D341Med (cell line): ENCODE results near the gene CACNA1C.

Experiments used
- DNase-seq: peaks from one replicate; pipeline ENCODE4 v3.0.0; 2012; ENCODE audit warnings: low spot score

CACNA1C gene

DNA sequence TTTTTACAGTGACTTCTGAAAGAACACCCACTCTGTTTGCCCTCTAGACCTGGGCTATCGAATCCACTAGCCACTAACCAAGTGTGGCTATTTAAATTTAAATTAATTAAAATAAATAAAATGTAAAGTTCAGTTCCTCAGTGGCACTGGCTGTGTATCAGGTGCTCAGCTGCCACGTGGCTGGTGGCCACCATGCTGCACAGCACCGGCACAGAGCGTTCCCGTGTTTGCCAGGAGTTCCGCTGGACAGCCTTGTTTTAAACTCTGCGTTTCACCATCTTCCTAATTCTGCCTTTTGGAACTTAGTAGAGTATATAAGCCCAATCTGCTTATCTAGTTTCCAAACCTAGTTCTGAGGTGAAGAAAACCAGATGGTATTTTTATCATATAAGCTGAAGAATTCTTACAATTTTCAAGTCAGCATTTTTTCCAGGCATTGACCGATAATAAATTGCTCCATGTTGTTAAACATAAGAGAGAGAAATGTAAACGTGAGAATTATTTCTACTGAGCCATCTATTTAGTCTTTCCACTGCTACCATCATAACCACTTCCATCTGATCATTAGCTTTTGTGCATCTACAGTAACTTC lies 339.0 kb downstream of the CACNA1C start:
- no peak for DNase-seq

DNA sequence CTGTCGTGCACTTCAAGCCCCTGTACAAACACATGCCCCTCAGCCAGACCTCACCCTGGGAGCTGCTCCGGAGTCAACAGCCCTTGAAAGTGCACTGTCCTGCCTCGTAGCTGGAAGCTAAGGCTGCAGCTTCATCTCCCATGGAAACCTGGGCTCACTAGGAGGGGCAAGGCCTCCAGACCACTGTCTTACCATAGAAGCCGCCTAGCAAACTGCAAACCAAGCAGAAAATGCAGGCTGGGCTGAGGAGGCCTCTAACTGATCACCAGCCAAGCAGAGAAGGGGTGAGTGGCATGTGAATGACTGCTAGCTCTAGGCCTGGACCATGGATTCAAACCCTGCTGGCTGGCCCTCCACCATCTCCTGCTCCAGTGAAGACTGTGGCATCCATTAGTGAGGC lies 340.2 kb downstream of the CACNA1C start:
- no peak for DNase-seq

GRCh38 chr12:2393996-2394395 lies 341.2 kb downstream of the CACNA1C start:
- no peak for DNase-seq

DNA sequence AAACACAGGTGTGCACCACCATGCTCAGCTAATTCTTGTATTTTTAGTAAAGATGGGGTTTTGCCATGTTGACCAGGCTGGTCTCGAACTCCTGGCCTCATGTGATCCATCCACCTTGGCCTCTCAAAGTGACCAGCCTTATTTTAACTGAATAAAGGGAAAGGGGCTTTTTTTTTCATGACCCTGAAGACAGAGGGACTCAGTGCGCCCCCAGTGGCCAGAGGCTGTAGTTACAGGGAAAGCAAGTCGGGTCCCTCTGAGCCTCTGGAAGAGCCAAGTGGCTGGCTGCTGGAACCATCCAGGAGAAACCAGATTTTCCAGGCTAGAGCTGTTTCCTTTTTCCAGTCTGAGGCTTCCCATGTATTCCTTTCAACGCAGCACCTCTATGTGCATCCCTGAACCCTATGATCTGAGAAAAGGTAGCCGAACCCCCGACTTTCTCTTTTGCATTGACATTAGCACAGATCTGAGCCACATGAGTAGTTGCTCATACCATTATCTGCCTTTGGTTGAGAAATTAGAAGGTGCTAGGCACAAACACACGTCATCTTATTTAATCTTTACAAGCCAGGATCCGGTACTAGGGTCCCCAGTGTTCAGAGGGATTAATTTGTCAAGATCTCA lies 342.7 kb downstream of the CACNA1C start:
- peak; percentile 83 for DNase-seq

- DNase-seq = no peak
Measured at GRCh38 chr12:2396448-2396871, 343.7 kb downstream of the CACNA1C start.

GRCh38 chr12:2397356-2398045 lies 344.7 kb downstream of the CACNA1C start:
- no peak for DNase-seq

DNA sequence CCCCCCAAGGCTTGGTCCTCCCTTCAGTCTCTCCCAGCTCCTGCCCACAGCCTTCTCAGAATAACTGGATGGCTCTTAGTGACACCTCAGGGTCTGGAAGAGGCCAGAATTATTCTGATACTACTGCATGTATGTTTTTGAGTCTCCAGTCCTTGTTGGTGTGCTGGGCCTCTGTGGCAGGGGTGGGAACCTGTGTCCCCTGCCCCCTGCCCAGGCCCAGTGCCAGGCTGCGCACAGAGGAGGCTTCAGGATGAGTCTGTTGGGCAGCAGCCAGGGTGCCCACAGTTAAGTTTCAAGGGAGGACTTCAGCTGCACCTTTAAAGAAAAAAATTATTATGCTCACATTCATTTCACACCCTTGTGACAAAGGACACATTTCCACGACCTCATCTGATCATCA lies 348.3 kb downstream of the CACNA1C start:
- no peak for DNase-seq

DNA sequence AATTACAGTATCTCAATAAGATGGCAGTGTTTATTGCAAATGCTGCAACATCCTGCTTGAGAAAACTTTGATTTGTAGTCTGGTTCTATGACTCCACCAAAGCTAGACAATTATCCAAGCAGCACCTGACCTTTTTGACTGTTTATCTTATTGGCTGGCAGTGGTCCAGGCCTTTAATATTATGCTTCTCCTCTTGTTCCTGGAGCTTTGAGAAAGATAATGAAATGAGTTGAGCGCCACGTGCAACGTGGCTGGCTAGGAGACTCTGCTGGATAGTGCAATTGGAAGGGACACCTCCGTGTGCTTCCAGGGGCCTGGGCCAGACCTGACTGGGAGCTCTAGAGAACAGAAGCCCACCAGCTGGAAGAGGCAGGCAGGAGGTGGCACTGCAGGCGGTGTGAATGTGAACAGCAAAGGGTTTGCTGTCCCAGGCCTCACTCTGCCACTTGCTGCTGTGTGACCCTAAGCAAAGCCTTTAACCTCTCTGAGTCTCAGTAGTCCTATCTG lies 349.3 kb downstream of the CACNA1C start:
- no peak for DNase-seq

- DNase-seq = no peak
Measured at GRCh38 chr12:2403221-2403976, 350.6 kb downstream of the CACNA1C start.

DNA sequence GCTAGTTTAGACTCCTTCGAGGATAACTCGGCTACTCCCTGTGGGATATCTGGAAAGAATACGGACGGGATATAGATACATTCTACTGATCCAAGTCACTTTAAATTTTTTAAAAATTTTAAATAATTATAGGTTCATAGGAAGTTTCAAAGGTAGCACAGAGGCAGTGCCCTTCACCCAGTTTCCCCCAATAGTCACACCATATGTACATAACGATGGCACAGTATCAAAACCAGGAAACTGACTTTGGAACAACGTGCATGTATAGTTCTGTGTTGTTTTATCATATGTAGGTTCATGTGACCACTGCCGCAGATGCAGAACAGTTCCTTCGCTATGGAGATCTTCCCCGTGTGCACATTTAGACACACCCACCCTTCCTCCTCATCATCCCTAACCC lies 352.3 kb downstream of the CACNA1C start:
- DNase-seq = no peak

GRCh38 chr12:2406903-2407302 lies 354.1 kb downstream of the CACNA1C start:
- no peak for DNase-seq

GRCh38 chr12:2408262-2408661 lies 355.5 kb downstream of the CACNA1C start:
- DNase-seq = no peak

- DNase-seq = no peak
Measured at GRCh38 chr12:2409656-2410265, 357.0 kb downstream of the CACNA1C start.

GRCh38 chr12:2410496-2410895 lies 357.7 kb downstream of the CACNA1C start:
- no peak for DNase-seq

DNA sequence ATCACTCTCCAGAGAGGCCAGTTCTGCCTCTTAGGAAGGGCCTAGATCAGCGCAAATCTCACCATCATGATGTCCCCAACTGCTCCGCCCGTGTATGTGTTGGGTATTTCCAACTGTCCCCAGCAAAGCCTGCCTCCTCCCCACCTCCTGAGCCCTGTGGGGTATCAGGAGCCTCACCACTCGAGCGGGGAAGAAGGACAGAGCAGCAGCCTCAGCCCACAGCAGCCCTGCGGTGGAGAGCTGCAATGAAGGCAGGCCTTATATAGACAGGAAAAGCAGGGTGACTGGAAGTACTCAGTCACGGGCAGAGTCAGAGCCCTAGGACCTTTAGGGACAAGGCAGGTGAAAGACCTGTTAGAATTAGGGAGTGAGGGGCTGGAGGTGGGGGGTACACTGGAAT lies 358.2 kb downstream of the CACNA1C start:
- DNase-seq = no peak

- no peak for DNase-seq
Measured at GRCh38 chr12:2411616-2412304, 359.0 kb downstream of the CACNA1C start.

DNA sequence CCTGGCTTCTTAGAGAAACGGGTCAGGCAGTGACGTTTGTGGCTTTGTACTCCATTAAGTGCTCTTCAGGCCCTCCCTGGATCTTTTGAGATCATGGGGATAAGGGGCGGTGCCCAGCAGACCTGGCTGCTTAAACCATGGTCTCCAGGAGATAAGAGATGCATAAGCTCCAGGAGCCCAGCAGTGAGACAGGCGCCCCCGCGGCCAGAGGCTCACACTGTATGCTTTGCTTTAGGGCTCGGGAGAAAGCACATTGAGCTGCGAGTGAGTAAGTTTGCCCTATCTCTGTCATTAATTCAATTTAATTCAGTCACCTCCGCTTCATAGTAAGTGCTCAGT lies 359.5 kb downstream of the CACNA1C start:
- no peak for DNase-seq

DNA sequence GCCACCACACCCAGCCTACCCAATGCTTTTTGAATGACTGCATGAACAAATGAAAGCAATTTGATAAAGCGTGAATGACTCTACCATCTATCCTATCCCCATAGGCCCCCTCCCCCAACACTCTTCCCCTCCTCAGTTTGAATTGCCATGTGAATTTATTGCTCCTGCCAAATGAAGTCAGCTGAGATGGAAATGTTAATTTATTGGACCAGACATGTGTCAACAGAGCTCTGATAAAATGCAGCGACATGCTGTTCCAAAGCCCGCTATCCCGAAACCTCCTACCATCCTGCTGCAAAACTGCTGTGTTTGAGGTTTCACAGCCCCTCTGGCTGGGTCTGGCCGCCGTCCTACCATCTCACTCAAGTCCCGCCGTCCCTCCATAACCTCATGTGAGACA lies 360.5 kb downstream of the CACNA1C start:
- no peak for DNase-seq

GRCh38 chr12:2413999-2414792 lies 361.4 kb downstream of the CACNA1C start:
- DNase-seq = no peak

GRCh38 chr12:2414810-2415567 lies 362.2 kb downstream of the CACNA1C start:
- DNase-seq = no peak
